SU-DHL-6 (cell line): ENCODE data around the gene DDX56.
"Not testable (repeated sequence)": the region's sequence is repeated elsewhere in the genome, so short reads cannot be mapped to it uniquely, and the experiment has no call there.

Source experiments
- H2AFZ ChIP-seq: fragments of 200-600 bp; sonication (generic); 2 replicates; pipeline ENCODE4 v1.6.1; 2014; ENCODE audit warnings: low read depth, mild to moderate bottlenecking, moderate library complexity, mixed read lengths, antibody characterized with exemption, low read length; ENCODE audit not compliant: severe bottlenecking
- H3F3A ChIP-seq: fragments of 200-600 bp; shearing (Covaris generic); 2 replicates; pipeline ENCODE4 v1.6.0; 2016; ENCODE audit warnings: antibody characterized with exemption, mild to moderate bottlenecking; ENCODE audit not compliant: insufficient read depth
- H3K27ac ChIP-seq: fragments of 200-600 bp; sonication (generic); 2 replicates; pipeline ENCODE4 v1.5.1; 2016; ENCODE audit warnings: low read depth, mild to moderate bottlenecking, low read length, moderate library complexity, mixed read lengths
- H3K27me3 ChIP-seq: fragments of 200-600 bp; sonication (generic), shearing (Covaris generic); 2 replicates; pipeline ENCODE4 v1.6.0; 2014; ENCODE audit warnings: mild to moderate bottlenecking, low read length
- H3K36me3 ChIP-seq: fragments of 200-600 bp; sonication (generic); 2 replicates; pipeline ENCODE4 v1.6.1; 2014; ENCODE audit warnings: mild to moderate bottlenecking, low read length, mixed read lengths
- H3K4me2 ChIP-seq: fragments of 300-600, 200-600 bp; shearing (Covaris generic), sonication (generic); 2 replicates; pipeline ENCODE4 v1.6.0; 2014; ENCODE audit warnings: low read length, low read depth, mild to moderate bottlenecking; ENCODE audit not compliant: poor library complexity, severe bottlenecking
- H3K4me3 ChIP-seq: fragments of 200-600 bp; sonication (generic); 2 replicates; pipeline ENCODE4 v1.5.1; 2014; ENCODE audit warnings: antibody characterized with exemption, low read length, mild to moderate bottlenecking, mixed read lengths; ENCODE audit not compliant: insufficient read depth, poor library complexity, severe bottlenecking
- H3K79me2 ChIP-seq: fragments of 200-600 bp; sonication (generic); 2 replicates; pipeline ENCODE4 v1.6.1; 2014; ENCODE audit warnings: mild to moderate bottlenecking, low read length, moderate library complexity; ENCODE audit not compliant: insufficient read depth
- H3K9ac ChIP-seq: fragments of 200-600 bp; sonication (generic); 2 replicates; pipeline ENCODE4 v1.7.0; 2014; ENCODE audit warnings: mild to moderate bottlenecking, low read length
- H3K9me2 ChIP-seq: fragments of 200-600 bp; sonication (generic); replicated peaks from 2 replicates; pipeline ENCODE4 v1.6.1; 2014; ENCODE audit warnings: low read length; ENCODE audit not compliant: insufficient read depth
- H3K9me3 ChIP-seq: fragments of 200-600 bp; sonication (generic); 2 replicates; pipeline ENCODE4 v1.6.1; 2014; ENCODE audit warnings: low read length, mixed read lengths; ENCODE audit not compliant: insufficient read depth
- H4K20me1 ChIP-seq: fragments of 200-600 bp; sonication (generic); 2 replicates; pipeline ENCODE4 v1.6.1; 2014; ENCODE audit warnings: low read depth, mild to moderate bottlenecking, antibody characterized with exemption, low read length, moderate library complexity, mixed read lengths
- EZH2phosphoT487 ChIP-seq: fragments of 200-600 bp; sonication (generic), shearing (Covaris generic); conservative IDR thresholded peaks from 2 replicates; pipeline ENCODE4 v1.6.1; 2018; ENCODE audit warnings: mild to moderate bottlenecking, antibody characterized with exemption, low read length, moderate library complexity, mixed read lengths
- TF ChIP-seq, protein P1 (sequence below): fragments of 200-600 bp; sonication (generic); IDR thresholded peaks from one replicate; pipeline ENCODE4 v1.5.1; 2017; ENCODE audit warnings: antibody characterized with exemption, mild to moderate bottlenecking, low read length, moderate library complexity; ENCODE audit not compliant: insufficient read depth, poor library complexity, severe bottlenecking

The DDX56 gene

DNA sequence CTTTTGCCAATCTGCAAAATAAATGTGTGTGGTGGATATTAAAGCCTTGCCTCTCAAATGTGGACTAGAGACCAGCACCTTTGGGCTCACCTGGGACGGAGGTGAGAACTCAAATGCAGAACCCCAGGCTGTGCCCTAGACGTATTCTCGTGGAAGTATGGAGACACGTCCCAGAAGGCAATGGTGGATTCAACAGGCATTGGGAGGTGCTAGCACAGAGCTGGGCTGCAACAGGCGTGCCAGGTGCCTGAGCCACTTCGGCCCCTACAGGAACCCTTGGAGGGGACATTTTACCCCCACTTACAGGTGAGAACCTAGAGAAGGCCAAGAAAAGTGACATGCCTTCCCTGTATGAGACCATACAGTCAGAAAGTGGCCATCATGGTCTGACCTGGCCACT, 12.2 kb downstream of the DDX56 start:
- 0 out of 2 replicates have a peak, but pooled peaks cover 3% of the 10 kb centered on the region for H3F3A ChIP-seq

DNA sequence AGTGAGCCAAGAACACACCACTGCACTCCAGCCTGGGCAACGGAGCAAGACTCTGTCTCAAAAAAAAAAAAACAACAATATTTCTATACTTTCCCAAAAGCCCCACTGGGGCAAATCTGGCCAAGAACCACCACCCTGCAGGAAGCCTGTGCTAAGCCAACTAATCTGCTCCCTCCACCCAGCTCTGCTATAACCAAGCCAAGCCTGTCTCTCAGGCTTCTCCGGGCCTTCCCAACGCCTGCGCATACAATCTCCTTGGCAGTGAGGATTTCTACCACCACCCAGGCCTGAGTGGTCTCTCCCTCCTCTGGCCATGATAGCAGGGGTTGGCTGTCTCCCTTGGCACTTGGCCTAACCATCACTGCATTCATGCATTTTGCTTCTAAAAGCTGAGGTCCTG, 14.2 kb downstream of the DDX56 start:
- Histone ChIP-seq H2AFZ (no peak overlapping the region), H3K27me3 (no peaks in the 10 kb centered on the region), H3K4me3 (no peak overlapping the region), H3K9me3 (no peaks in the 10 kb centered on the region), H3K79me2 (no peaks in the 10 kb centered on the region), H3F3A (no peaks in the 10 kb centered on the region), H3K9me2 (no peaks in the 10 kb centered on the region), H4K20me1 (no peaks in the 10 kb centered on the region), H3K9ac (no peak overlapping the region), H3K36me3 (no peaks in the 10 kb centered on the region), H3K27ac (no peak overlapping the region), H3K4me2 (no peak overlapping the region)
- TF ChIP-seq, protein P1, sequence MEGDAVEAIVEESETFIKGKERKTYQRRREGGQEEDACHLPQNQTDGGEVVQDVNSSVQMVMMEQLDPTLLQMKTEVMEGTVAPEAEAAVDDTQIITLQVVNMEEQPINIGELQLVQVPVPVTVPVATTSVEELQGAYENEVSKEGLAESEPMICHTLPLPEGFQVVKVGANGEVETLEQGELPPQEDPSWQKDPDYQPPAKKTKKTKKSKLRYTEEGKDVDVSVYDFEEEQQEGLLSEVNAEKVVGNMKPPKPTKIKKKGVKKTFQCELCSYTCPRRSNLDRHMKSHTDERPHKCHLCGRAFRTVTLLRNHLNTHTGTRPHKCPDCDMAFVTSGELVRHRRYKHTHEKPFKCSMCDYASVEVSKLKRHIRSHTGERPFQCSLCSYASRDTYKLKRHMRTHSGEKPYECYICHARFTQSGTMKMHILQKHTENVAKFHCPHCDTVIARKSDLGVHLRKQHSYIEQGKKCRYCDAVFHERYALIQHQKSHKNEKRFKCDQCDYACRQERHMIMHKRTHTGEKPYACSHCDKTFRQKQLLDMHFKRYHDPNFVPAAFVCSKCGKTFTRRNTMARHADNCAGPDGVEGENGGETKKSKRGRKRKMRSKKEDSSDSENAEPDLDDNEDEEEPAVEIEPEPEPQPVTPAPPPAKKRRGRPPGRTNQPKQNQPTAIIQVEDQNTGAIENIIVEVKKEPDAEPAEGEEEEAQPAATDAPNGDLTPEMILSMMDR = no peak
- no peak for TF ChIP-seq EZH2phosphoT487

More for the DNA sequence above, 12.2 kb downstream of the DDX56 start:
- Histone ChIP-seq H2AFZ (no peak overlapping the region), H3K79me2 (no peaks in the 10 kb centered on the region), H3K9ac (no peak overlapping the region), H3K4me3 (no peak overlapping the region), H4K20me1 (no peaks in the 10 kb centered on the region; the same call in 1 of the 2 replicates), H3K36me3 (peaks cover 7% of the 10 kb centered on the region; the same call in 1 of the 2 replicates), H3K27me3 (no peaks in the 10 kb centered on the region), H3K4me2 (no peak overlapping the region), H3K9me3 (no peaks in the 10 kb centered on the region), H3K9me2 (no peaks in the 10 kb centered on the region), H3K27ac (no peak overlapping the region)
- TF ChIP-seq EZH2phosphoT487 = no peak
- TF ChIP-seq, protein P1 = no peak

DNA sequence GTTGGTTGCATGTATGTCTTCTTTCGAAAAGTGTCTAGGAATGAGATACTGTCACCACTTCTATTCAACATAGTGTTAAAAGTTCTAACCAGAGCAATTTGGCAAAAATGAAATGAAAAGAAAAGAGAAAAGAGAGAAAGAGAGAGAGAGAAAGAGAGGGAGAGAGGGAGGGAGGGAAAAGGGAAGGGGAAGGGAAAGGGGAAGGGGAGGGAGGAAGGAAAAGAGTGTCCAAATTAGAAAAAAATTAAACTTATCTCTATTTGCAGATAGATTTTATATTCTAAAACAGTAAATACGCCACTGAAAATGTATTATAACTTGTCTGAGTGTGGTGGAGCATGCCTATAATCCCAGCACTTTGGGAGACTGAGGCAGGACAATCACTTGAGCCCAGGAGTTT, 16.2 kb downstream of the DDX56 start:
- Histone ChIP-seq H3K36me3 (no peaks in the 10 kb centered on the region), H2AFZ (no peak overlapping the region), H3K79me2 (no peaks in the 10 kb centered on the region), H3K9me2 (no peaks in the 10 kb centered on the region), H3K9ac (no peak overlapping the region), H3K27ac (no peak overlapping the region), H3F3A (no peaks in the 10 kb centered on the region), H3K27me3 (no peaks in the 10 kb centered on the region), H3K4me3 (no peak overlapping the region), H3K4me2 (no peak overlapping the region), H3K9me3 (no peaks in the 10 kb centered on the region), H4K20me1 (no peaks in the 10 kb centered on the region)
- no peak for TF ChIP-seq EZH2phosphoT487
- TF ChIP-seq, protein P1 = no peak

DNA sequence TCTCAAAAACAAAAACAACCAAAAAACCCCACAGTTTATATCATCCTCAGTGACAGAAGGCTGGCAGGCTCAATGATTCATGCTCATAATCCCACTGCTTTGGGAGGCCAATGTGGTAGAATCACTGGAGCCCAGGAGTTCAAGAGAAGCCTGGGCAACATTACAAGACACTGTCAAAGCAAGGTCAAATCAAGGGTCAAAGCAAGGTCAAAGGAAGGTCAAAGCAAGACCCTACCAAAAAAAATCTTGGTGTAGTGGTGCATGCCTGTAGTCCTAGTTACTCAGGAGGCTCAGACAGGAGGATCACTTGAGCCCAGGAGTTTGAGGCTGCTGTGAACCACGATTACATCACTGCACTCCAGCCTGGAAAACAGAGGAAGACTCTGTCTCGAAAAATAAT, 18.4 kb downstream of the DDX56 start:
- Histone ChIP-seq H3K4me2 (no peak overlapping the region), H3K4me3 (no peak overlapping the region), H3K27me3 (no peaks in the 10 kb centered on the region), H3K79me2 (no peaks in the 10 kb centered on the region), H3K27ac (no peak overlapping the region), H3F3A (no peaks in the 10 kb centered on the region), H3K9ac (no peak overlapping the region), H4K20me1 (no peaks in the 10 kb centered on the region), H3K36me3 (no peaks in the 10 kb centered on the region), H3K9me2 (no peaks in the 10 kb centered on the region), H3K9me3 (no peaks in the 10 kb centered on the region), H2AFZ (no peak overlapping the region)
- TF ChIP-seq, protein P1 = no peak
- no peak for TF ChIP-seq EZH2phosphoT487

DNA sequence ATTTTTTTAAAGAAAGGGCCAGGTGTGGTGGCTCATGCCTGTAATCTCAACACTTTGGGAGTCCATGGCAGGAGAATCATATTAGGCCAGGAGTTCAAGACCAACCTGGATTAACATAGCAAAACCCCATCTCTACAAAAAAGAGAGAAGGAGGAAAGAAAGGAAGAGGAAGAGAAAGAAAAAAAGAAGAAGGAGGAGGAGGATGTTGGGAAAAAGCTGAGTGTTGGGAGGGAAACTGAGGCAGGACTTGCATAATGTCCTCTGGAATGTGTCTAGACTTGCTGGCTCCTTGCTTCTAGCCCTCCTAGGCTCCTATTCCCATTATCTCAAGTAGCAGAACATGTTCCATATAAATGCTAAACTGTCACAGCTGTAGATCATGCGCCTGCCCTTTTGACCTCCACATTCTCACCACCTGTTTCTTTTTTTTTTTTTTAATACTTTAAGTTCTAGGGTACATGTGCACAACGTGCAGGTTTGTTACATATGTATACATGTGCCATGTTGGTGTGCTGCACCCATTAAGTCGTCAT, 21.2 kb downstream of the DDX56 start:
- H2AFZ ChIP-seq, H3K36me3 ChIP-seq, H3K27ac ChIP-seq, H3K9me2 ChIP-seq, H3K4me3 ChIP-seq, H3F3A ChIP-seq, H3K9me3 ChIP-seq, H3K9ac ChIP-seq, H3K27me3 ChIP-seq, H3K4me2 ChIP-seq, H4K20me1 ChIP-seq, H3K79me2 ChIP-seq: not testable (repeated sequence)
